D721Med (cell line): ENCODE results near the gene PRIM2.
"Not testable (repeated sequence)": the region's sequence is repeated elsewhere in the genome, so short reads cannot be mapped to it uniquely, and the experiment has no call there.

ENCODE experiments used
- DNase-seq: peaks from one replicate; pipeline ENCODE4 v3.0.0; 2011; ENCODE audit warnings: low spot score; ENCODE audit not compliant: insufficient read length
- FAIRE-seq: peaks from 2 replicates; lab custom pipeline; 2011; peaks lifted over from hg19 to GRCh38; lab: Jason Lieb, UNC
- TF ChIP-seq, protein P1 (sequence below): IDR thresholded peaks from 2 replicates; pipeline ENCODE4 v1.5.1; 2012; ENCODE audit warnings: mild to moderate bottlenecking, control low read depth; ENCODE audit not compliant: insufficient read depth; ENCODE audit errors: missing control alignments

The PRIM2 gene

DNA sequence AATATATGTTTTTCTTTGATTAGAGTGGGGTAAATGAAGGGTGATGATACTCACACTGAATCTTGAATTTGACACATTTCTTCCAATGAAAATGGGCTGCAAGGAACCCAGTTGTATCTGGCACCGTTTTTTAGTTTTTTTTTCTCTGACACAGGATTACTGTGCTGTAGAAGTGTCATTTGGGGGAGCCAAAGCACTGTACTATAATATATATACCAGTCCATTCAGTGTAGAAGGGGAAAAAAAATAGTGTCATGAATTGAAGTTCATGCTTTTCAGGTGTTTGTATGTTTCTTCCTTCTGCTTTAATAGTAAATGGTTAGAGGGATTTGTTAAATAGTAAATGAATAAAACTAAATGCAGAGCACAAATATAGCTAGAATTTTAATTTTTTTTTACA lies 35.2 kb downstream of the PRIM2 start:
- not testable (repeated sequence) for FAIRE-seq, DNase-seq
- TF ChIP-seq, protein P1, sequence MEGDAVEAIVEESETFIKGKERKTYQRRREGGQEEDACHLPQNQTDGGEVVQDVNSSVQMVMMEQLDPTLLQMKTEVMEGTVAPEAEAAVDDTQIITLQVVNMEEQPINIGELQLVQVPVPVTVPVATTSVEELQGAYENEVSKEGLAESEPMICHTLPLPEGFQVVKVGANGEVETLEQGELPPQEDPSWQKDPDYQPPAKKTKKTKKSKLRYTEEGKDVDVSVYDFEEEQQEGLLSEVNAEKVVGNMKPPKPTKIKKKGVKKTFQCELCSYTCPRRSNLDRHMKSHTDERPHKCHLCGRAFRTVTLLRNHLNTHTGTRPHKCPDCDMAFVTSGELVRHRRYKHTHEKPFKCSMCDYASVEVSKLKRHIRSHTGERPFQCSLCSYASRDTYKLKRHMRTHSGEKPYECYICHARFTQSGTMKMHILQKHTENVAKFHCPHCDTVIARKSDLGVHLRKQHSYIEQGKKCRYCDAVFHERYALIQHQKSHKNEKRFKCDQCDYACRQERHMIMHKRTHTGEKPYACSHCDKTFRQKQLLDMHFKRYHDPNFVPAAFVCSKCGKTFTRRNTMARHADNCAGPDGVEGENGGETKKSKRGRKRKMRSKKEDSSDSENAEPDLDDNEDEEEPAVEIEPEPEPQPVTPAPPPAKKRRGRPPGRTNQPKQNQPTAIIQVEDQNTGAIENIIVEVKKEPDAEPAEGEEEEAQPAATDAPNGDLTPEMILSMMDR, result peak; percentile 18

DNA sequence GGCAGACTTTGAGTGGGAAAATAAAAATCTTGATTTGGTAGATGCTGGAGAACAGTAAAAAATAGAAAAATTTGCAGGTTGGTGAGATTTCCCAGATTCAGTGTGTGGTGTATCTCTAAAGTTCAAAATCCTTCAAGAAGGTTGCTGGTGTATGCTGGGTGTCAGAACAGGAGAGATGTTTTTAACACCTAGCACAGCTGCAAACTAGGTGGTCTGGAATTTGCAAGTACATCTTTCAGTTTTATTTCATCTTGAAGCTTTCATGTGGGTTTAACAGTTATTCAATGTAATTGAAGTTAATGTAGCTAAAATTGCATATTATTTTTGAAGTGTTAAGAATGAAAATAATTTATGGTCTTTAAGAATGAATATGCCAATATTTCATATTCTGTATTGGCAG lies 40.9 kb downstream of the PRIM2 start:
- FAIRE-seq, DNase-seq: not testable (repeated sequence)

GRCh38 chr6:57359766-57360165 lies 42.3 kb downstream of the PRIM2 start:
- not testable (repeated sequence) for DNase-seq, FAIRE-seq

- FAIRE-seq, DNase-seq: not testable (repeated sequence)
These were observed 44.9 kb downstream of the PRIM2 start for GRCh38 chr6:57362340-57362739.

DNA sequence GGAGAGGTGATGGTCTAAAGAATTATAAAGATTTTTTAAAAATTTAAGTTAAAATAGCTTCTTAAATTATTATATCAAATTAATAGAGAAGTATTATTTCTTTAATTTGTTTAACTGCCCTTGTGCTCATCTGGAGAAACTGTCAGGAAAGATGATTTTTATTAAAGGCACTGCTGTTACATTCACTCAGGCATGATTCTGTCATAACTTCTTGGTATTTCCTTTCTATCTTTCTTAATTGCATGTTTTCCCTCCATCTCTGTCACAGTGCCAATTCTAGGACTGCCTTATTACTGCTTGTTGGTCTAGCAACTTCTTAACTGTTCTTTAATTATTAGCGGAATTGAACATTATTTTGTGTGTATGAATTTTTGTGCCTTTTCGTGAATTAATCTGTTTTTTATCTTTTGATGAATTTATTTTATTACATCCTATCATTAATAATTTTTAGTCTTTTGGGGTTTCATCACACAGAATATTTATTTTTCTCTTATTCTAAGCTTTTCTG lies 47.7 kb downstream of the PRIM2 start:
- FAIRE-seq, result not testable (repeated sequence)

GRCh38 chr6:57368965-57369731 lies 51.7 kb downstream of the PRIM2 start:
- not testable (repeated sequence) for FAIRE-seq

More for the DNA sequence above, 47.7 kb downstream of the PRIM2 start:
- DNase-seq, result not testable (repeated sequence)

DNA sequence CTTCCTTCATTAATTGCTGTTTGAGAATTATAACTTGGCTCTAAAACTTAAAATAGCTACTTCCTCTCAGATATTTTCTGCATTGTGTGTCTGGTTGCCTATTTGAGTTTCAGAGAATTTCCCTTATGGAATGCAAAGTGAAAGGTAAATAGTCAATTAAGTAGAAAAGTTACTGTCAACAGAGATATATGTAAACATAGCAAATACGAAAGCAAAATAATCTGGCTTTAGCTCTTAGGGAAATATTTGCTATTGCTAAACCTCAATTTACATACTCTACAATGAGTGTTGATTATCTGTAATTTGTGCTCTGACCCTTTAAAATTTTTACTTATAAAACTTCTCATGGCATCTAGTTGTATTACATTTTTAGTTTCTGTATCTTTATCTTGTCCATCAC lies 54.3 kb downstream of the PRIM2 start:
- FAIRE-seq, result peak; percentile 6
- DNase-seq, result not testable (repeated sequence)

More at GRCh38 chr6:57368965-57369731, 51.7 kb downstream of the PRIM2 start:
- DNase-seq, result not testable (repeated sequence)

GRCh38 chr6:57374764-57375163 lies 57.3 kb downstream of the PRIM2 start:
- not testable (repeated sequence) for DNase-seq, FAIRE-seq

DNA sequence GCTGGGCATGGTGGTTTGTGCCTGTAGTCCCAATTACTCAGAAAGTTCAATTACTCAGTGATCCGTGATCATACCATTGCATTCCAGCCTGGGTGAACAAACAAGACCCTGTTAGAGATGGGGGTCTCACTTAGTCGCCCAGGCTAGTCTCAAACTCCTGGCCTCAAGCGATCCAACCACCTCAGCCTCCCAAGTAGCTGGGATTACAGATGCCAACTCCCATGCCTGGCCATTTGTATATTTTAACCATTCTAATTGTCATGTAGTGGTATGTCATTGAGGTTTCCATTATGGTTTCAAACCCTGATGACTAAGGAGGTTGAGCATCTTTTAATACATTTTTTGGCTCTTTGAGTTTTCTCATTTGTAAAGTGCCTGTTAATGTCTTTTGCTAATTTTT lies 58.7 kb downstream of the PRIM2 start:
- DNase-seq, FAIRE-seq: not testable (repeated sequence)

- FAIRE-seq, DNase-seq: not testable (repeated sequence)
These were observed 71.7 kb downstream of the PRIM2 start for GRCh38 chr6:57389038-57389592.

DNA sequence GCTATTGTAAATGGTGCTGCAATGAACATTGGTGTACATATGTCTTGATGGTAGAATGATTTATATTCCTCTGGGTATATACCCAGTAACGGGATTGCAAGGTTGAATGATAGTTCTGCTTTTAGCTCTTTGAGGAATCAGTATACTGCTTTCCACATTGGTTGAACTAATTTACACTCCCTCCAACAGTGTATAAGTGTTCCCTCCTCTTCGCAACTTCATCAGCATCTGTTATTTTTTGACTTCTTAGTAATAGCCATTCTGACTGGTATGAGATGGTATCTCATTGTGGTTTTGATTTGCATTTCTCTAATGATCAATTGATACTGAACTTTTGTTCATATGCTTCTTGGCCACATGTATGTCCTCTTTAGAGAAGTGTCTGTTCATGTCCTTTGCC lies 73.4 kb downstream of the PRIM2 start:
- FAIRE-seq, DNase-seq: not testable (repeated sequence)

GRCh38 chr6:57392047-57392446 lies 74.6 kb downstream of the PRIM2 start:
- not testable (repeated sequence) for FAIRE-seq, DNase-seq

DNA sequence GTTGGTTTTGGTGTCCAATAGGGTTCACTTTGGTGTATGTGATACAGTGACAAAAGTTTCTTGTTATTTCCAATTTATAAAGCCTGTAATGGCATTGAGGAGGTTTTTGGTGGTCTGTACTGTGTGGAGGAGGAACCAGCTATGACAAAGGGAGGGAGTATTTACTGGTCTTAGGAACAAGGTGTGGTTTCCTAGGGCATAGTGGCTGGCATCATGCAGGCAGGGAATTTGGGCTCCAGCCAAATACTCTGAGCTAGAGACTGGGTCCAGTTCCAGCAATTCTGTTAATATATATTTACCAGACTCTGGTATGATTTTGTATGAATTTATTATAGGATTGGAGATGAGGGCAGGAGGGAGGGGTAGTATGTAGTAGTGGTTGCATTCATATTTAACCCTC lies 101.9 kb downstream of the PRIM2 start:
- not testable (repeated sequence) for DNase-seq, FAIRE-seq

DNA sequence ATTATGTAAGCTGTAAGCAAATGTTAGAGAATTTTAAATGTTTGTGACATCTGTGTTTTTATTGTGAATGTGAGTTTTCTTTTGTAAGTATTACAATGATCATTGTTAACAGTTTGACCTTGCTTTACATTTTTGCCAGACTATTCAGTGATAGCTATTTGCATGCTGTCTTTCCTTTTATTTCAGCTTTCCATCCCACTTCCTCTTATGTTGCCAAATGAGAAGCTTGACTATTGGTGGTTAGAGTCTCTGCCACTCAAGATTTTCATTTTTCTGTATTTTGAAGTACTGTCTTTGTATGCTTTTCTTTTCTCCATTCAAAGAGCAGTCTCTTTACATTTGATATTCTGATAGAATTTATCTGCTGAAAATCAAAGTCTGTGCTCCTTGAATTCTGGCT lies 104.1 kb downstream of the PRIM2 start:
- DNase-seq (no peak), FAIRE-seq (no peak)
- TF ChIP-seq, protein P1, result no peak
